HCT116 (cell line): ENCODE data around the gene GALNT7.

ENCODE experiments used
- CTCF ChIP-seq, 3 experiments: fragments of 200-600 bp in 1 of 3; sonication (generic) in 1 of 3; IDR thresholded peaks in 2 of 3; conservative IDR thresholded peaks in 1 of 3; 2 replicates each; pipeline ENCODE4 v1.5.1; 2012 to 2017; ENCODE audit warnings: low read depth in 2 of 3, low read length in 2 of 3, antibody characterized with exemption in 1 of 3, borderline replicate concordance in 1 of 3, control low read depth in 1 of 3, mild to moderate bottlenecking in 1 of 3, mixed read lengths in 1 of 3, mixed run types in 1 of 3, moderate library complexity in 1 of 3; ENCODE audit not compliant: insufficient read depth in 1 of 3
- EGR1 ChIP-seq: IDR thresholded peaks from 2 replicates; pipeline ENCODE4 v1.6.1; 2012; ENCODE audit warnings: low read depth
- TCF7L2 ChIP-seq: IDR thresholded peaks from 2 replicates; pipeline ENCODE4 v1.7.0; 2011; ENCODE audit warnings: borderline replicate concordance, inconsistent platforms; ENCODE audit not compliant: insufficient read depth, insufficient read length; ENCODE audit errors: extremely low read depth

GRCh38 chr4:173328236-173328901 lies 159.8 kb downstream of the GALNT7 start:
- TF ChIP-seq TCF7L2 (no peak), EGR1 (no peak), CTCF (IDR thresholded peaks at IDR 0.05 in 2 of 3, conservative IDR thresholded peaks at IDR 0.05 in 1 of 3; ENCODE audit: borderline replicate concordance in 1 of 3, insufficient read depth in 1 of 3, low read depth in 2 of 3, low read length in 2 of 3) (no peak)
